GM19328 (cell line): ENCODE measurements around the gene MATN1.

Source experiments
- ATAC-seq: cut with Tn5 transposase; IDR thresholded peaks from one replicate; pipeline ENCODE4 v1.9.1; 2021; ENCODE audit warnings: mild to moderate bottlenecking, moderate library complexity; ENCODE audit not compliant: unreplicated experiment

Gene MATN1

GRCh38 chr1:30684881-30685795 lies 38.2 kb downstream of the MATN1 start:
- no peak for ATAC-seq

DNA sequence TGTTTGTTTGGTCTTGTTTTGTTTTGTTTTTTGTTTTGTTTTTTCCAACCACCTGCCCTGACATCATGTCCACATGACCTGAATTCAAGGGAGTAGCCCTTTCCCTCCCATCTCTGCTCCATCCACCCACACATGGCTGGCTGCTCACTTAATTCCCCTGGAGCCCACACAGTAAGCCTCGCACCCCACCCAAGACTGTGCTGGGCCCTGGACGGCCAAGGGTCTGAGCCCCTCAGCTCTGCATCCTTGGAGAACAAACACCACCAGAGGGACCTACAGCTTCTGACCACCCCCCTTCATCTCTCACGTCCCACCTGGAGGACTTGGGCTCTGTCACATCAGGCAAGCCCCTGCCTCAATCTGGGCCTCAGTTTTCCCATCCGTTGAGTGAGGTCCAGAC lies 39.1 kb downstream of the MATN1 start:
- no peak for ATAC-seq

DNA sequence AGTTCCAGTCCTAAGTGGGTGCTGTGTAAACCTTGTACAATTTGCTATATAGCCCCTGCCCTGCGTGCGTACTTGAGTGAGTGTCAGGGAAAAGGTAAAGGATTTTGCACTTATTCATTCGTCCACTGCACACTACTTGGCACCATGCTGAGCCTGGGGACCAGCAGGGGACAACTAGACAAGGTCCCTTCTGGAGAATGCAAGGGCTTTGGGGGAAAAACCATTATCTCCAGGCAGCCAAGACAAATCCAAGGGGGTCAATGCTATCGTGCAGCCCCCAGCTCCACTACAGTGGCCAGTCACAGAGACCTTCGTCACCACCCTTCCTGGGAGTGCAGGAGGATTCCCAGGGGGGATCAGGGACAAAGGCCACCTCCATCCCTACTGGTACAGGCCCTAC lies 39.7 kb downstream of the MATN1 start:
- no peak for ATAC-seq

DNA sequence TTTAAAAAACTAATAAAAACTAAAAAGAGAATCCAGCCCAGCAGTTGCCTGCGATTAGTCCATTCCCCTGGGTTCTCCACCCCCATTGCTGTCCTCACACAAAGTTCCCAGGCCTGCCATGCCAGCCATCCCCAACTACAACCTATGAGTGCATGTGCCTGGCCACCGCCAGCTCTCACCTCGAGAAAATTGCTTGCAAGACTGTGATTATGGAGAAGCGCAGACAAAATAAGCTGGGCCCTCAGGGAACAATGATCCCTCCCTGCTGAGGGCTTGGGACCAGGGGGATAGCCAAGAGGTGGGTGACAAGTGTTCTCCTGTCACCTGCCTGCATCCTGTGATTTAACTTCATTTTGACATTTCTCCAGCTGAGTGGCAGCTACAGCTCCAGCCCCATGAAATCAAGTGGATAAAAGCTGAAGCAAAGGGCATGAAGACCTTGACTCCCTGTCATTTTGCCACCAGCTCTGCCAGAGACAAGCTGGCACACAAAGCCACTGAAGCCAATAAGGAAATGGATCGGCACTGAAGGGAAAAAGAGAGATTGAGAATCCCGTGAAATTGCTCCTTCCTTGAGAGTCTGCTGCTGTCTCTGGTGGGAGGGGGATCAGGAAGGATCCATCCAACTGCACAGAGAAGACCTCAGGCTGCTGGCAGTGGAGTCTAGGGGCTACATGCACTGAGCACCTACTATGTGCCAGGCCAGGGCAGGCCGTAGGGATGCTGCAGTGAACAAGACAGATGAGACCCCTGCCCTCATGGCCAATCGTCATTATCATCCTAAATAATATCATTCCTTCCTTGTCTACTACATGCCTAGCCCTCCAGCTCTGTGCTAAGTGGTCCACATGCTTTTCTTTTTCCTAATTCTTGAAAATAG lies 40.7 kb downstream of the MATN1 start:
- no peak for ATAC-seq

GRCh38 chr1:30681782-30682181 lies 41.6 kb downstream of the MATN1 start:
- ATAC-seq = no peak

DNA sequence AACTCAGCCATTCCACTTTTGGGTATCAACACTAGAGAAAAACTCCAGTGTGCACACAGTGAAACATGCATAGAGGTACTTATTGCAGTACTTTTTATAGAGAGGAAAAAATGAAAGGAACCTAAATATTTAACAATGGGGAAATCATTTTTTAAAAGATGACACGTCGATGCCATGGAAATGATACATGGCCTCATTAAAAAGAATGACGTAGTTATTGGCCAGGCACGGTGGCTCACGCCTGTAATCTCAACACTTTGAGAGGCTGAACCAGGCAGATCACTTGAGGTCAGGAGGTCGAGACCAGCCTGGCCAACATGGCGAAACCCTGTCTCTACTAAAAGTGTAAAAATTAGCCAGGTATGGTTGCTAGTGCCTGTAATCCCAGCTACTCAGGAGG lies 42.5 kb downstream of the MATN1 start:
- no peak for ATAC-seq

DNA sequence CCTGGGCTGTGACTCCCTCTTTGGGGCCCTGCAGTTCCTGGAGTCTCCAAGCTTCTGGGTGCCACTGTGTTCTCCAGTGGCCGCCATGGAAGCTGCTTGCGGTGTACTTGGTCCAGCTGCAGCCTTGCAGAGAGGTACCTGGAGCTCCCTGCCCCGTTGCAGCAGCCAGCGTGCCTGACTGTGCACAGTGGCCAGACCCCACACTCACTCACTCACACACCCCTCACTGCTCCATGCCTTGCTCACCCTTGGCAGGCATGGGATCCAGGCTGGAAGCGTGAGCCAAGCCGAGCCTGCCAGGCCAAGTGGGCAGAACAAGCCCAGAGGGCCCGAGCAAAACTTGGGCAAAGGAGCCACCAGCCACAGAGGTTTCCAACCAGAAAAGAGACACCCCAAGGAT lies 43.0 kb downstream of the MATN1 start:
- no peak for ATAC-seq

DNA sequence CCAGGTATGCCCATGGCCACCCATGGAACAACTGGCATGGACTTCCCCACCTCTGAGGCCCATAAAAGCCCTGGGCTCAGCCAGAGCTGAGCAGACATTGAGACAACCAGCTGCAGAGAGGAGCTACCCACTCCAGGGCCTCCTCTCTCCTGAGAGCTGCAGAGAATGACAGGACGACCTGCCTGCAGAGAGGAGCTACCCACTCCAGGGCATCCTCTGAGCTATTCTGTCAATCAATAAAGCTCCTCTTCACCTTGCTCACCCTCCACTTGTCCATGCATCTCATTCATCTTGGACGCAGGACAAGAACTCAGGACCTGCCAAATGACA lies 43.4 kb downstream of the MATN1 start:
- ATAC-seq = no peak

GRCh38 chr1:30679201-30679975 lies 44.0 kb downstream of the MATN1 start:
- ATAC-seq = no peak

- ATAC-seq = no peak
These were observed 45.2 kb downstream of the MATN1 start for GRCh38 chr1:30678209-30678608.

DNA sequence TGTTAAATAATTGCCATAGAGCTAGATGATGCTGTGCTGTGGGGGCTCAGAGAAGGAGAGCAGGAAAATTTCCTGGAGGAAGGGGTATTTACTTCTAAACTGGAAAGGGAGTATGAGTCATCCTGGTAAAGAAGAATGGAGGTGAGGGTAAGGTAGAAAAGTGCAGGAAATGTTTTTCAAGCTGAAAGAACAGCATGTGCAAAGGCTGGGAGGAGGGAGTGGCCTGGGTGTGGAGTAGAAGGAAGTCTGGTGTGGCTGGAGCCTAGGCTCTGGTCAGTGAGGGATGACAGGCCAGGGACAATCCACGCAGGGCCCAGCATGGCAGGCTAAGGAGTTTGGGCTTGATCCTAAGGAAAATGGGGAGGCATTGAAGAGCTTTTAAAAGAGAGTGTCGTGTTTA lies 45.9 kb downstream of the MATN1 start:
- no peak for ATAC-seq

DNA sequence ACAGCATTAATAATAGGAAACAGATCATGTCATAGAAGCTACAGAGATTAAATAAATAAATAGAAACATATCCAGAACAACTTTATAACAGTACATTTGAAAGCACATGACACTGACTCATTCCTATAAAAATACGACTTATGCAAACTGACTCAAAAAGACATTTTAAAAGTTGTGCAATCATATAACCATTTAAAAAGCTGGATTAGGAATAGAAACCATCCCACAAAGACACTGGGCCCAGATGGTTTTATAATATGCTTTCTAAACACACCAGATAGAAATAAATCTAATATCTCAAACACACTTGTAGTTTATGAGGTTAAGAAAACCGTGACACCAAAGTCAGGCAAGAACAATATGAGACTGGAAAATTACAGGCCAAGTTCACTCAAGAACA lies 47.6 kb downstream of the MATN1 start:
- no peak for ATAC-seq

DNA sequence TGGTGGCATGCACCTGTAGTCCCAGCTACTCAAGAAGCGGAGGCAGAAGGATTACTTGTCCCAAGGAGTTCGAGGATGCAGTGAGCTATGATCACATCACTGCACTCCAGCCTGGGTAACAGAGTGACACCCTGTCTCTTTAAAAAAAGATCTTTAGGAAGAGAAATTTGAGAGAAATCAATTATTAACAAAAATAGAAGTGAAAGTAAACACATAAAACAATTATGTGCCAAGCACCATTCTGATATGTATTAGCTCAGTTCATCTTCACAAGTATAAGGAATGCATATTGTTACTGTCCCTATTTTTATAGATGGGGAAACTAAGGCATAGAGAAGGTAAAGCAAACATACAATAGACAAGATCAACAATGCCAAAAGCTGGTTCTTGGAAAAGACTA lies 48.1 kb downstream of the MATN1 start:
- ATAC-seq = no peak

DNA sequence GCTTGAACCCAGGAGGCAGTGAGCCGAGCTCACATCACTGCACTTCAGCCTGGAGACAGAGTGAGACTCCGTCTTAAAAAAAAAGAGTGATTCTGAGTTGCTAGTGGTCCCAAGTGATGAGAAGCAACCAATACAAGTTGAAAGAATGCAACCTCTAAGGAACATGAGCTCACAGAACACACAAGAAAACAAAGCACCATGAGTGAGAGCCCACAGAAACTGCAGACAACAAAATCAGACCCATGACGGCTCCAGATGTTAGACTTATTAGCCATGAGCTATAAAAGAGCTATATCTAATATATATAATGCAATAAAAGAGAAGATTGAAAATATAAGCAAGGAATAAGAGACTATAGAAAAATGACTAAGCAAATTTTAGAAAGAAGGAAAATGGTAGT lies 50.0 kb downstream of the MATN1 start:
- ATAC-seq = no peak

GRCh38 chr1:30672661-30673060 lies 50.7 kb downstream of the MATN1 start:
- no peak for ATAC-seq

DNA sequence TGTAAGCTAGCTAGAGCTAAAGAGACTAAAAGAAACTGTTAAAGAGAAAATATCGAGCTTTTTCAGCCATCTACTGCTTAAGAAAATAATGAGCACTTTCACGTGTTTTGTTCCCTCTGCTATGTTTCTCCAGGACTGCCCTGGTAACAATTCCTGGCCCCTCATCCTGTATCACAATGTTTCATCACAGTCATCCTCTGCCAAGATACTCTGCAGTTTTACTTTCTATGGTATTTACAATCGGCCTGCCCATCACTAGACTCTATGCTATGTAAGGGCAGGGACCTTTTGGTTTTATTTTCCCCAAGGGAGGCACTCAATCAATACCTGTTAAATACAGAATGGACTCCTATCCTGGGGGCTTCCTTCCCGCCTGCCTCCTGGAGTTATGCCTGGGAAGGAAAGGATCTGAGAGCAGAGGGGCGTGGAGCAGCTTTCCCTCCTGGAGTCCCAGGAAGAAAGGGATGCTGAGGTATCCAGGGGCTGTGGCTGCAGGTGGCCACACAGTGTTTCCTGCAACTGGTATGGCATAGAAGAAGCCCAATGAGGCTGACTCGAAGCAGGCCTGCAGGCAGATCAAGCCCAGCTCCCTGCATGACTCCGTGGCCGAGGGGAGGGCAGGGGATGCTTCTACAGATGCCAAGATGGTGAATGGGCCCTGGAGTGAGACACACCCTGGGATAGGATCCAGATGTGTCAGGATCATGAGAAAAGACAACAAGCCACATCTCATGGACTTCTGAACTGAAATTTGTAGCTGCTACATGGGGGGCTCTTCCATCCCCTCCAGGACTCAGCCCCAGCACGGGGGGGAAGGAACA lies 52.9 kb downstream of the MATN1 start:
- no peak for ATAC-seq

DNA sequence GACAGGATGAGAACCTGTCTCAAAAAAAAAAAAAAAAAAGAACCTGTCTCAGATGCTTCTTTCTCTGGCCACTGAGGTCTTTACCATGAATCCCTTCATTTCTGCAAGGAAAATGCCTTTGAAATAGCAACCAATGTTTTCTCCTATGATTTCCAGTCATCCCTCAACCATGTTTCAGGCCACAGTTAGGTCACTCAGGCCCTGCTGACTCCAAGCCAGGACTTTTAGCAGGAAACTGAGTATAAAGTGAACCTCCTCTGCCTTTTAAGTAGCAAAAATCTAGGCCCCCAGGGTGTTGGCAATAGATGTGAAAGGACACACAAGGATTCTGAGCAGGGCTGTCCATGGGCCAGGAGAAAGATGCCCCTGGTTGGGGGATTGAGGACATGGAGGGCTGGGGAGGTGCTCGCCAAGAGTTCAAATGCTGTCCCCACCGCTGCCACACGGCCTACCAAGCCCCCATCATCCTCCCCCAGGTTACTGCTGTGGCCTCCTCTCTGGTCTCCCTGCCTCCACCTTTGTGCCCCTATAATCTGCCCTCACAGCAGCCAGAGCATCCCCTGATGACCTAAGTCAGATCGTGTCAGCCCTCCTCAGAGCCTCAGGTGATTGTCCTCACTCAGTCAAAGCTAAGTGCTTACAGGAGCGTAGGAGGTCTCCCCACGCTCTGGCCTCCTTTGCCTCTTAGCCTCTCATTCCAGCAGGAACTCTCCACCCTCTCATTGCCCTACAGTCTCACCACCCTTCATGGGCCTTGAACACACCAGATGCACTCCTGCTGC lies 54.6 kb downstream of the MATN1 start:
- no peak for ATAC-seq

DNA sequence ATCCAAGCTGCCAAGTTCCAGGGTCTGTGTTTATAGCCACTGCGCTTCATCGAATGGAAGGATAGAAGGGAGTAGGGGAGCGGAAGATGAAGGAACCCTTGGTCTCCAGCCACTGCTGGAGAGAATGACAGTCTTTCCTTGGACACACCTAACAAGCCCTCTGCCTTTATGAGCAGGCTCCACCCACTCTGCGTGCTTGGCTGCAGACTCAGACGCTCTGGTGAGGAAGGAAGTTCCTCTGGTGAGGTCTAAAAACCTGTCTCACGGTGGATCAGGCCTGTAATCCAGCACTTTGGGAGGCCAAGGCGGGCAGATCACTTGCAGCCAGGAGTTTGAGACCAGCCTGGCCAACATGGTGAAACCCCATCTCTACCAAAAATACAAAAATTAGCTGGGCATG lies 55.4 kb downstream of the MATN1 start:
- no peak for ATAC-seq

DNA sequence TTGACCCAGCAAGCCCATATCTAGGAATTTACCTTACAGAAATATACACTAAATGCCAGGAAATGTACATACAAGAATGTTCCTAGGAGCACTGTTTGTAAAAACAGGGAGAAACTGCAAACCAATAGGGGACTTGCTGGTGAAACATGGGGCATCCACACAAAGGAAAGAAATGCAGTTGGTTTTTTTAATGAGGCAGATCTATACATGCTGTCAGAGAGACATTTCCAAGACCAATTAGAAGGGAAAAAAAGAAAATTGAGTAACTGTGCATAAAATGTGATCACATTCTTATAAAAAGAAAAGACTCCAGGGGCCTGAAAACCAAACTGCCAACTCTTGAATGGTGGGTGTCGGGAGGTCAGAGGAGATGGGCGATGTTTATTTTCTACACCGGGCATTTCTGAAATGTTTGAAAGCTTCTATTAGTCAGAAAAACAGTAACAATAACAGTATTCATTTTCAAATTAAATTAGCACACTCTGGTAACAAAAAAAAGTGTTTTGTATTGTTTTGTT lies 56.6 kb downstream of the MATN1 start:
- no peak for ATAC-seq
